LoVo (cell line): ENCODE results near the gene ARPC1A.
A peak's percentile ranks its signal among the peaks of the same experiment; 100 is the strongest.
"Not testable (repeated sequence)": the region's sequence is repeated elsewhere in the genome, so short reads cannot be mapped to it uniquely, and the experiment has no call there.

Experiments
- DNase-seq: peaks from one replicate; pipeline ENCODE4 v3.0.0-alpha.2; 2016; ENCODE audit warnings: low spot score

ARPC1A gene

DNA sequence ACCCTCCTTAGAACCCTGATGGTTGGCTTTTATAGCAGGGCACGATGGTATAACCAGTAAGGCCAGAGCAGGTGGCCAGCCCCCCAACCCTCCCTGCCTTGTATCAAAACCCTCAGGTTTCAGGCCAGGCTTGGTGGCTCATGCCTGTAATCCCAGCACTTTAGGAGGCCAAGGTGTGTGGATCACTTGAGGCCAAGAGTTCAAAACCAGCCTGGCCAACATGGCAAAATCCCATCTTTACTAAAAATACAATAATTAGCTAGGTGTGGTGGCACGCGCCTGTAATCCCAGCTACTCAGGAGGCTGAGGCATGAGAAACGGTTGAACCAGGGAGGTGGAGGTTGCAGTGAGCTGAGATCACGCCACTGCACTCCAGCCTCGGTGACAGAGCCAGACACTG lies 3.0 kb upstream of the ARPC1A start:
- not testable (repeated sequence) for DNase-seq

DNA sequence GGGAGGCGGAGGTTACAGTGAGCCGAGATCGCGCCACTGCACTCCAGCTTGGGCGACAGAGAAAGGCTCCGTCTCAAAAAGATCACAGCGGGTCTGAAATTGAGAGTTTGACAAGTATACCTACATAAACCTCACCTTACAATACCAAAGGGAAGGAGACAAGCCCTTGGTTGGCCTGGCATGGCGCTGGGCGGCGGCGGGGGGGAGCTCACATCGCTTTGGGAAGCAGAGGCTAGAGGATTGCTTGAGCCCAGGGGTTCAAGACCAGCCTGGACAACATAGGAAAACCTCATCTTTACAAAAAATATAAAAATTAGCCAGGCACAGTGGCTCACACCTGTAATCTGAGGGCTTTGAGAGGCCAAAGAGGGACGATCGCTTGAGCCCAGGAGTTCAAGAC lies 1.1 kb upstream of the ARPC1A start:
- no peak for DNase-seq

DNA sequence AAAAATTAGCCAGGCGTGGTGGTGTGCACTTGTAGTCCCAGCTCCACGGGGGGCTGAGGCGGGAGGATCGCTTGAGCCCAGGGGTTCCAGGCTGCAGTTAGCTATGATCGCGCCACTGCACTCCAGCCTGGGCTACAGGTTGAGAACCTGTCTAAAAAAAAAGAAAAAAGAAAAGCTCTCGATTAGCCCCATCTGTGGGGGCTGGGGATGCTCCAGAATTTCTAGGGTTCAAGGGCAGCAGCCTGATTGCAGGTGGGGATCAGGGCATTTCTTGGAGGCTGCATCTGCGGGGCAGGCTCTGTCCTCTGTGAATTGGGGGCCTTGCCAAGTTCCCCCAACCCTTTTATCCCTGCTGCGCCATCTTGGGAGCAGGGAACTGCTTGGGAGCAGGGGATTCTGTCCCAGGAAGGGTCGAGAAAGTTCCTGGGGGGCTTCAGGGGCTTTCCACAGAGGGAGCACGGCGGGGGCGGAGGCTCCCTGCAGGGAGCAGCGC lies 651 bp upstream of the ARPC1A start:
- no peak for DNase-seq

DNA sequence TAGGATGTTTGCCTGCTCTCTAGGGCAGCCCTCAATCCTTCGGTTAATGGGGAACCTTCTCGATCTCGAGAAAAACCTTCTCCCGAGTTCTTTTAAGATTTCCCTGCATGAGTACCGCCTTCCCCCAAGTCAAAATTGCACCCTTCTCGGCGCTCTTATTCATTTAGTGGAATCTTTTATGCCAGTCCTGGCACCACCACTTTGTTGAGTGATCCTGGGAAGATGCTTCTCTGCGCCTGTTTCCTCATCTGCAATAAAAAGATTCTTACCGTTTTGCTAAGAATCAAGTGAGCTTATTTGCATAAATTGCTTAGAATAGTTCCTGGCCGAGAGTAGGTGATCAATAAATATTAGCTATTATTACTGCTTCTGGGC lies 697 bp downstream of the ARPC1A start:
- no peak for DNase-seq

DNA sequence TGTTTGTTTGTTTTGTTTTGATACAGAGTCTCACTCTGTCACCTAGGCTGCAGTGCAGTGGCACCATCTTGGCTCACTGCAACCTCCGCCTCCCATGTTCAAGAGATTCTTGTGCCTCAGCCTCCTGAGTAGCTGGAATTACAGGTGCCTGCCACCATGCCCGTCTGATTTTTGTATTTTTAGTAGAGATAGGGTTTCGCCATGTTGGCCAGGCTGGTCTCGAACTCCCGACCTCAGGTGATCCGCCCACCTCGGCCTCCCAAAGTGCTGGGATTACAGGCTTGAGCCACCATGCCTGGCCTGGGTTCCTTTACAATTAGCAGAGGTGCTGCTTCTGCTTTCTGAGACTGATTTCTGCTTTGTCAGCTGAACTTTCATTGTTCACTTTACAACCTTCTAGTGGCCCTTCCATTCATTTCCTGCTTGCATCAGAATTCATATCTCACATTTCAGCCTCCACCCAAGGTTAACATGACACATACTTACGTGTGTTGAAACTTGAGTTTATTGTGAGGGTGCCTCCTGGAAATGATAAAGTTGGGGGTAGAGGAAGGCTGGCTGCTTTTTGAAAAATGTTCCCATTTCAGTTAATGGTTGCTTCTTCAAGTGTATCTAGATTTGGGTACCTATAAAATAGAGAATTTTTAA lies 4.7 kb downstream of the ARPC1A start:
- DNase-seq = peak; percentile 85

DNA sequence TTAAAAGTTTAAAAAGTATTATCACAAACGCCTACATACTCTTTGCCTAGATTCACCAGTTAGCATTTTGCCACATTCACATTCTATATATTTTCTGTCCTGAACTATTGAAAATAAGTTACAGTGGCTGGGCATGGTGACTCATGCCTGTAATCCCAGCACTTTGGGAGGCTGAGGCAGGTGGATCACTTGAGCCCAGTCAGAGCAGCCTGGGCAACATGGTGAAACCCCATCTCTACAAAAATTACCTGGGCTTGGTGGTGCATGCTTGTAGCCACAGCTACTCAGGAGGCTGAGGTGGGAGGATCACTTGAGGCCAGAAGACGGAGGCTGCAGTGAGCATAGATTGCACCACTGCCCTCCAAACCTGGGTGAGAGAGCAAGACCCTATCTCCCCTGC lies 5.3 kb downstream of the ARPC1A start:
- no peak for DNase-seq

DNA sequence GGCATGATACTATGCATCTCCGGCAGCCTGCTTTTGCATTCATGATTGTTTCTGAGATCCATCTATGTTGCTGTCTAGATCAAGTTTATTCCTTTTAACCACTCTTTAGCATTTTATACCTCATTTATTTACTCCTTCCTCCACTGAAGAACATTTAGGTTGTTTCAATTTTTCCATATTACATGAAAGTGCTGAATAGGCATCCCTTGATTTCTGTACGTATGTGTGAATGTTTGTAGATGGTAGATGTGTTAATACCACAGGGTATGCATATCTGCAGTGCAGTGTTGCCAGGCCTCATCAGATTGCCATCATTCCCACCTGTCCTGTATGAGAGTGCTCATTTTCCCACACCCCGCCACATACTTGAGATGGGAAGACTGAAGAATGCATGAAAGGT lies 13.9 kb downstream of the ARPC1A start:
- no peak for DNase-seq

DNA sequence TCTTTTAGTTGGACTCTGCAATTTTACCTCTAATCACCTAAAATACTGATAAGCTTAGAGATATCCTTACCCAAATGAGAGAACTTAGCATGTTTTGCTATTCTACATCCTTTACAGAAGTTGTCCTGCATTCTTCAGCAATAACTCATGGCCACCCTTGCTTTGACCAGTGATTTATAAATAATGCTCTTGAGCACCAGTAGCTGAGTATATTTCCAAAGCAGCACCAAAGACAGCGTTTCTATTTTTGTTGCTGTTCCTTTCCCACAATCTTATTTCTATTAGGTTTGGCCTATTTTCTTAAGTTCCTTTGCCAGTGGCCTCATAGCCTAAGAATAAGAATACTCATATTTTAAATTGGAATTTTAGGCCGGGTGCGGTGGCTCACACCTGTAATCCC lies 15.0 kb downstream of the ARPC1A start:
- no peak for DNase-seq

DNA sequence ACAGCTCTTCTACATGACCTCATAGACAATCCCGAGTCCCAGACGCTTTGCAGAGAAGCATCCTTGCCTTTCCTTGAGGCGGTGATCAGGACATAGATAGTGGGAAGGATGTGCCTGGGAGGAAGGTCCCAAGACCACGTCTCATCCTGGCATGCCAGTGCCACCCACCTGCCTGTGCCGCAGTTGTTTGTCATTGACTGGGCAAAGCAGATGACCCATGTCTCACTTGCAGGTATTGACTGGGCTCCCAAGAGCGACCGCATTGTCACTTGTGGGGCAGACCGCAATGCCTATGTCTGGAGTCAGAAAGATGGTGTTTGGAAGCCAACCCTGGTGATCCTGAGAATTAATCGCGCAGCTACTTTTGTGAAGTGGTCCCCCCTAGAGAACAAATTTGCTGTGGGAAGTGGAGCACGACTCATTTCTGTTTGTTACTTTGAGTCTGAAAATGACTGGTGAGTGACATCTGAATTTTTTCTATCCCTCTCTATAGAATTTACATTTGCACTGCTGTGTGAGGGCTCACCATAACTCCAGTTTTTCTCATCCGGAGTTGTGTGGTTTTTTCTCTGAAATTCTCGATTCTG lies 18.5 kb downstream of the ARPC1A start:
- DNase-seq = no peak

DNA sequence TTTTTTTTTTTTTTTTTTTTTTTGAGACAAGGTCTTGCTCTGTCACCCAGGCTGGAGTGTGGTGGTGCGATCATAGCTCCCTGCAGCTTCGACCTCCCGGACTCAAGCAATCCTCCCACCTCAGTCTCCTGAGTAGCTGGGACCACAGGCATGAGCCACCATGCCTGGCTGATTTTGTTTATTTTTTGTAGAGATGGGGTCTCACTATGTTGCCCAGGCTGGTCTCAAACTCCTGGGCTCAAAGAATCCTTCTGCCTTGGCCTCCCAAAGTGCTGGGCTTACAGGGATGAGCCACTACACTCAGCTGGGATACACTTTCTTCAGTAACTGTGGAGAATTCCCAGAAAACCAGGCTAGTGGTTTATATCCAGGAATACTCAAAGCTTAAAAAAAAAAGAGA lies 24.9 kb downstream of the ARPC1A start:
- DNase-seq = not testable (repeated sequence)

DNA sequence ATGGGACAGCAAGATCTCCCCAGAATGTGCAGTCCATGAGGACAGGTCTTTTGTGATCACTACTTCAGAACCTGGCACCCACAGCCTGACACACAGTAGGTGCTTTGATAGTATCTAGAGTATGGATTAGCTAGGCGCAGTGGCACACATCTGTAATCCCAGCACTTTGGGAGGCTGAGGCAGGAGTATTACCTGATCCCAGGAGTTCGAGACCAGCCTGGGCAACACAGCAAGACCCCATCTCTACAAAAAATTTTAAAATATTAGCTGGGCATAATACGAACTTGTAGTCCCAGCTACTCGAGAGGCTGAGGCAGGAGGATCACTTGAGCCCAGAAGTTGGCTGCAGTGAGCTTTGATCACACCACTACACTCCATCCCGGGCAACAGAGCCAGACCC lies 26.5 kb downstream of the ARPC1A start:
- DNase-seq = no peak

DNA sequence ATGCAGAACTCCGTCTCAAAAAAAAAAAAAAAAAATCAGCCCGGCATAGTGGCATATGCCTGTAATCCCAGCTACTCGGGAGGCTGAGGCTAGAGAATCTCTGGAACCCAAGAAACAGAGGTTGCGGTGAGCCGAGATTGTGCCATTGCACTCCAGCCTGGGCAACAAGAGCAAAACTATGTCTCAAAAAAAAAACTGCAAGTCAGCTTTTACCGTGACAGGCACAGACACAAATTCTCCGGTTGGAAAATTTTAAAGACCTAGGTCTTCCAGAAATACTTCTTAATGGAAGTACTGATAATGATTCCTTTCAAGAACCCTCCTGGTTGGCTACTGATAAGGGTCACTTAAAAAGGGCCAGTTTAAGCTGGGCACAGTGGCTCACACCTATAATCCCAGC lies 29.4 kb downstream of the ARPC1A start:
- DNase-seq = no peak

DNA sequence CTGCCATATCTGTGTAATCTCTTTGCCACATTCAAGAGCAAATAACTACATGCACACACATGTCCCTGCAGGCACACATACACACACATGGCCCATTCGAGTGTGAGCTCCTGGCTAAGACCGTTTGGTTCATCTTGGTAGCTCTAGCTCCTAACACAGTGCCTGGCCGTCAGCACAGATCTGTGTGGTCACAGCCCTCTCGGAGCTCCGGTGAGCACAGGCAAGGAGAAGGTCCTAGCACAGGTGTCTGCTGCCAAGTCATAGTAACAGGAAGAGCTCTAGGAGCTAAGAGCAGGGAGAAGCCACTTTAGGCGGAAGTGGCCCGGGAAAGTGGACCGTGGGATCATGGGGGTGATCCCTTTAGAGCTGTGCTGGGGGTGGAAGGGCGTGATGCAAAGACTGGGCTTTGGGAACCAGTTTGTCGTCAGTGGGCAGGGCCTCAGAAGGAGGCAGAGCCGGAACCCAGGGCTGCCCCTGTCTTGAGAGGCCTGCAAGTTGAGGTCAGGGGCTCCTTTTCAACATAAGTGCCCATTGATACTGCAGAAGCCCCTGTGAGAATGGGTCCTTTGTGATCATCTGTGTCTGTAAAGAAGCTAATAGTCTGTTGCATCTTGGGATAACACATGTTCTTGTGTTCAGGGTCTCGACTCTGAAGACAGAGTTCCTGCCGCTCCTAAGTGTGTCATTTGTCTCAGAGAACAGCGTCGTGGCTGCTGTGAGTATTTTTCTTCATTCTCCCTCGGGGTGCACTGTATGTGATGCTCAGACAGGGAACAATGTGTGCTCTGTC lies 32.2 kb downstream of the ARPC1A start:
- no peak for DNase-seq

DNA sequence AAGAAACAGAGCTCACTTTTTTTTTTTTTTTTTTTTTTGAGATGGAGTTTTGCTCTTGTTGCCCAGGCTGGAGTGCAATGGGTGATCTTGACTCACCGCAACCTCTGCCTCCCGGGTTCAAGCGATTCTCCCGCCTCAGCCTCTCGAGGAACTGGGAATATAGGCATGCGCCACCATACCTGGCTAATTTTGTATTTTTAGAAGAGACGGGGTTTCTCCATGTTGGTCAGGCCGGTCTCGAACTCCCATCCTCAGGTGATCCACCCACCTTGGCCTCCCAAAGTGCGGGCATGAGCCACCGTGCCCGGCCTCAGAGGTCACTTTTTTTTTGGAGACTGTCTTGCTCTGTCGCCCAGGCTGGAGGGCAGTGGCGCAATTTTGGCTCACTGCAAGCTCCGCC lies 32.8 kb downstream of the ARPC1A start:
- not testable (repeated sequence) for DNase-seq

DNA sequence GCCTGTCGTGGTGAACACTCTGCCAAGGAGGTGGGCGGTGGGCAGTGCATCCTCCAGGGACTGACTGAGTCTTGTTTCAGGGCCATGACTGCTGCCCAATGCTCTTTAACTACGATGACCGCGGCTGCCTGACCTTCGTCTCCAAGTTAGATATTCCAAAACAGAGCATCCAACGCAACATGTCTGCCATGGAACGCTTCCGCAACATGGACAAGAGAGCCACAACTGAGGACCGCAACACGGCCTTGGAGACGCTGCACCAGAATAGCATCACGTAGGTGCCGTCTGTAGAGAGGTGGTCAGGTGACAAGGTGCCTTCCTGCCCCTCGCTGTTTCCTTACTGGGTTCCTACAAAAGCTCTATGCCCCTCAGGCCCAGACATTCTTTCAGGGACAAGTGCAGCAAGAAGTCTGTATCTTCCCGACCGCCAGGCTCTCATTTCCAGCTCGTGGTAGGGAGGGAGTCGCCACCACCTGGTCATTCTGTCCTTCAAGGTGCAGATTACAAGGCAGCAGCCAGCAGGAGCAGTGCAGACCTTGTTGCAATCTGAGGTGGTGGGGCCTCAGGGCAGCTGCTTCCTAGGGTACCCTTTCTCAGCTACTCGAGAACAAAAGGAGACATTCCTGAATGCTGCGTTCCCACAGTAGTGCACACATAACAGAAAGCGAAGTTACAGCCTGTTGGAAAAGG lies 33.9 kb downstream of the ARPC1A start:
- DNase-seq = no peak

DNA sequence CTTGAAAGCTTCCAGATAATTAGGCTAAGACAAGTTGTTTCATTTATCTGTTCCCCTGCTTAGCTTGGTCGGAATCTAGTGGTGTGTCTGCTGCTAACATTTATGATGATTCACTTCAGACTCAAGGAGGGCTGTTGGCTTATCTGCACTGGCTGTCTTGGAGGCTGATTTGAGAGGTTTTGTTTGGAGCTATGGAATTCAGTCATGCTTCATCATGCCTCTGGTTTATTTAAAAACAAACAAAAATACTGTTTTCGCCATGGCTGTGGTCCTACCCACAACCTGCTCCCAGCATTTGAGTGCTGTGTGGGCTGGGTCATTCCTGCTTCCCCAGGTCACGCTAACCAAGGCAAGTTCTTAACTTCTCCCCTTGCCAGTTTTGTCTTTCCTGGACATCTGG lies 37.1 kb downstream of the ARPC1A start:
- no peak for DNase-seq

DNA sequence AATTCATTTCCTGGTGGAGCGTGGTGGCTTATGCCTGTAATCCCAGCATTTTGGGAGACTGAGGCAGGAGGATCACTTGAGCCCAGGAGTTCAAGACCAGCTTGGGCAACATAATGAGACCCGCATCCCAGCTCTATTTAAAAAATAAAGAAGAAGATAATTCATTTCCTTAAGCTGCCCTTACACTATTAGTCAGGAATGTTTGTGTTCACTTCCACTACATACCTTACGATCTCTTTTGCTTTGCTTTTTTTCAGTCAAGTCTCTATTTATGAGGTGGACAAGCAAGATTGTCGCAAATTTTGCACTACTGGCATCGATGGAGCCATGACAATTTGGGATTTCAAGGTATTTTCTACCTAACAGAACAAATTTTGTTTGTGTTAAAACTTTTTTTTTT lies 37.6 kb downstream of the ARPC1A start:
- no peak for DNase-seq

DNA sequence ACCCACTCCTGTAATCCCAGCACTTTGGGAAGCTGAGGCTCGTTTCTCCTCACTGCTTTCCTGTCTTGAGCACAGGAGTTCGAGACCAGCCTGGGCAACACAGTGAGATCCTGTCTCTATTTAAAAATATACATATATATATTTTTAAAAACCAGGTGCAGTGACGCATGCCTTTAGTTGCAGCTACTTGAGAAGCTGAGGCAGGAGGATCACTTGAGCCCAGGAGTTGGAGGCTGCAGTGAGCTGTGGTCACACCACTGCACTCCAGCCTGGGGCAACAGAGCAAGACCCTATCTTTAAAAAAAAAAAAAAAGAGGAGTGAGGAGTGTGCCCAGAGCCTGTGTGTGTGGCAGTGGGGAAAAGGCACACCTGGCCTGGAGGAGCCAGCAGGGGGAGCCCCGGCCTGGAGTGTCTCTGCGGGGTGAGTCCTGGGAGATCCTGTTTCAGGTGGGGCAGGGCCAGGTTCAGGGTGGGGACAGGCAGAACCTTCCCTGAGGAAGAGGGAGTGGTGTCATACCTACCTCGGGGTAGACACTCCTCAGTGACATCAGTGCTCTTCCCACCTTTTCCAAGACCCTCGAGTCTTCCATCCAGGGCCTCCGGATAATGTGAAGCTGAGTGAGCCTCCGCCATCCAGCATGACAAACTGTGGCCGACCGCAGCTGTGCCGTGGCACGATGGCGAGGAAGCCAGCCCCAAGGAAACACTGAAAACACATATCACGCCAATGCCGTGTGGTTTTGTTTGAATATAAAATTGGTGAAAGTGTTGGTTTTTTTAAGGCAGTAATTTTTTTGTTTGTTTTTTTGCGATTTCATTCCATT lies 39.8 kb downstream of the ARPC1A start:
- peak; percentile 19 for DNase-seq

DNA sequence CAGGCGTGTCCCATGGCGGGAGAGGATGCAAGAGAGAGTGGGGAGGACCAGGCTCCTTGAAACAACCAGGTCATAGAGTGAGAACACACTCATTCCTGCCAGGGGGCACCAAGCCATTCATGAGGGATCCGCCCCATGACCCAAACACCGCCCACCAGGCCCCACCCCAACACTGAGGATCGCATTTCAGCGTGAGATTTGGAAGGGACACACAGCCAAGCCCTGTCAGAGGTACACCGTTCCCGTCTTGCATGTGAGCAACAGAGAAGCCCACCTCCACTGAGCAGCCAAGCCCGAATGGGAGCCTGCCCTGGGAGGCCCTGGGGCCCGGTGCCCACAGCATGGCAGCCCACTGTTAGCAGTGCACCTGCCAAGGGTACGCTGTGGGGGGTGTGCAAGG lies 40.9 kb downstream of the ARPC1A start:
- no peak for DNase-seq

DNA sequence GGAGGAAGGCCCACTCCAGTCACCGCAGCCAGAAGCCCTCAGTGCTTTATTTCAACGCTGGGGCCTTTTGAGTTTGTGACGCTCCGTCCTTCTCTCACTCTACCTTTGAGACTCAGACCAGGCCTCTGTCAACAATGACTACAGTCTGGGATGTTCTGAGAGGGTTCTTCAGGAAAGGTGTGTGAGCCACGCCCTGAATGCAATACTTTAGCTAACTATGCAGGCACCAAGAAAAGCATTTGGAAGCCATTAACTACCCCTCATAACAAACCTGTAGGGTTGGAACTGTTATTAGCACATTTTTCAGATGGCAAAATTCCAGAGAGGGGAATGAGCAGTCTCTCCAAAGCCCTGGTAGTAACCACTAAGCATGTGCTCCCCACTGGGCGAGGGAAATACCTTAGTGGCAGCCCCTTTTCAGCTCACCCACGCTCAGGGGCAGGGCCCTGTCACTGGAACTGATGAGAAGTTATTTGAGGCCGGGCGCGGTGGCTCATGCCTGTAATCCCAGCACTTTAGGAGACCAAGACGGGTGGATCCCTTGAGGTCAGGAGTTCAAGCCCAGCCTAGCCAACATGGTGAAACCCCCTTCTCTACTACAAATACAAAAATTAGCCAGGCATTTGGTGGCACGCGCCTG lies 43.2 kb downstream of the ARPC1A start:
- no peak for DNase-seq

DNA sequence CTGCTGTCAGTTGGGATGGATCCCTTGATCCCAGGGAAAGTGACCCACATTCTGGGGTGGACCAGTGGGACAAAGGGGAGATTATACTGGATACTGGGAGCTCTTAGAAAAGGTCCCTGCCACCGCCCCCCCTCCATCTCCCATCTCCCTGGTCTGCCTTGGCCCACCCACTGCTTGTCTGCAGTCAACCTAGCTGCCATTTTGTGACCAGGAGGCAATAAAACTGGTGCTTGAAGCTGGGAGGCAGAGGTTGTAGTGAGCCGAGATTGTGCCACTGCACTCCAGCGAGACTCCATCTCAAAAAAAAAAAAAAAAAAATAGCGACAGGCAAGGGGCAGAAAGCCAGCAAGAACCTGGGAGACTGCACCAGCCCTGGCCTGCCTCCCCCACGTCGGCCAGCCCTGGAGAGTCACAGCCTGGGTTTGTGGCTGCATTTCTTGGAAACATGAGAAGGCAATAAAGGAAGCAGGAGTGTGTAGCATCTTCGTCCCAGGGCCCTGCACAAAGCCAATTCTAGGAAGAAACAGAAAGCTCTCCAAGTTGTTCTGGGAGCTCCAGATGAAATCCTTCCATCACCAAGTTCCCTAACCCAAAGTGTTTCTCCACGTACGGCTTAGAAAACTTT lies 44.2 kb downstream of the ARPC1A start:
- DNase-seq = no peak
